K562 (cell line): ENCODE results near the gene SPATA2L. TPM values are rescaled to one million over a fixed set of nuclear protein-coding genes. Genes with fewer than 3 reads are reported as not detected.

ENCODE experiments used
- ATAC-seq: fragments of 200-7000 bp; cut with Tn5 transposase; 3 replicates; pipeline ENCODE4 v1.9.1; 2020; ENCODE audit warnings: moderate library complexity
- BruUV-seq: library from RNA; stranded (reverse); fragments of 400-500 nt; replicated peaks from 2 replicates; lab custom pipeline; 2021; lab: Mats Ljungman, UMichigan
- CTCF ChIA-PET: fragments of 300-600 bp; formaldehyde crosslinking; extraction: SDS; loops from one replicate; lab custom pipeline; 2021; ENCODE audit warnings: low intra/inter-chr PET ratio; lab: Yijun Ruan, JAX
- POLR2A ChIA-PET: fragments of 300-600, 350-650 bp; sonication (Branson Sonifier 250); formaldehyde crosslinking; extraction: SDS; loops from one replicate; lab custom pipeline; 2021; ENCODE audit warnings: antibody characterized with exemption, inconsistent platforms; lab: Yijun Ruan, JAX
- DNase-seq, 4 experiments: peaks; one replicate each; pipeline versions ENCODE4 v3.0.0 to v3.0.0-alpha.2; 2011 to 2018; ENCODE audit warnings: low spot score in 3 of 4, mixed read lengths in 3 of 4; ENCODE audit errors: extremely low read depth in 1 of 4
- FAIRE-seq: peaks from 2 replicates; lab custom pipeline; 2011; peaks lifted over from hg19 to GRCh38; lab: Jason Lieb, UNC
- H2AFZ ChIP-seq: 2 replicates; pipeline ENCODE4 v1.6.0; 2011; ENCODE audit warnings: low read depth, low read length, control low read depth, inconsistent platforms
- H3K27ac ChIP-seq: fragments of 200-600 bp; 3 replicates; pipeline ENCODE4 v1.8.0; 2011; ENCODE audit warnings: low read depth, mild to moderate bottlenecking, control low read depth, inconsistent platforms, low read length, moderate library complexity, mixed read lengths; ENCODE audit errors: extremely low read depth
- H3K27me3 ChIP-seq, 2 experiments: fragments of 300-600 bp in 1 of 2; 2 replicates in 1 of 2; 3 replicates in 1 of 2; pipeline versions ENCODE4 v1.6.0 to v1.8.0; 2011; ENCODE audit warnings: inconsistent platforms in 2 of 2, low read length in 2 of 2, mild to moderate bottlenecking in 1 of 2, mixed read lengths in 1 of 2, moderate library complexity in 1 of 2; ENCODE audit not compliant: control insufficient read depth in 2 of 2, insufficient read depth in 2 of 2
- H3K36me3 ChIP-seq: fragments of 300-600 bp; 3 replicates; pipeline ENCODE4 v1.8.0; 2011; ENCODE audit warnings: mild to moderate bottlenecking, low read length, inconsistent platforms; ENCODE audit not compliant: control insufficient read depth, insufficient read depth
- H3K4me1 ChIP-seq, 2 experiments: fragments of 200-600 bp in 1 of 2; replicated peaks in 1 of 2; 2 replicates in 1 of 2; 3 replicates in 1 of 2; pipeline versions ENCODE4 v1.5.1 to v1.8.0; 2011; ENCODE audit warnings: inconsistent platforms in 2 of 2, low read length in 2 of 2, mild to moderate bottlenecking in 1 of 2, mixed read lengths in 1 of 2, moderate library complexity in 1 of 2; ENCODE audit not compliant: control insufficient read depth in 2 of 2, insufficient read depth in 2 of 2
- H3K4me2 ChIP-seq: 2 replicates; pipeline ENCODE4 v1.6.1; 2011; ENCODE audit warnings: low read length, control low read depth, inconsistent platforms, mixed read lengths; ENCODE audit not compliant: insufficient read depth
- H3K4me3 ChIP-seq: fragments of 200-600 bp; sonication (generic), shearing (Covaris generic); 2 replicates; pipeline ENCODE4 v1.5.1; 2016; ENCODE audit warnings: control low read depth, inconsistent platforms
- H3K79me2 ChIP-seq: fragments of 200-600 bp; 3 replicates; pipeline ENCODE4 v1.8.0; 2011; ENCODE audit warnings: low read length, inconsistent platforms; ENCODE audit not compliant: control insufficient read depth, insufficient read depth
- H3K9ac ChIP-seq, 2 experiments: 2 replicates each; pipeline versions ENCODE4 v1.6.0 to v1.6.1; 2011; ENCODE audit warnings: low read depth in 2 of 2, low read length in 2 of 2, control low read depth in 1 of 2, inconsistent platforms in 1 of 2, mild to moderate bottlenecking in 1 of 2, mixed read lengths in 1 of 2; ENCODE audit not compliant: insufficient read depth in 1 of 2
- H3K9me1 ChIP-seq: one replicate; pipeline ENCODE4 v1.6.0; 2011; ENCODE audit warnings: inconsistent platforms, mild to moderate bottlenecking, low read length, moderate library complexity; ENCODE audit not compliant: control insufficient read depth, insufficient read depth
- H3K9me3 ChIP-seq: replicated peaks from 2 replicates; pipeline ENCODE4 v1.5.1; 2011; ENCODE audit warnings: low read depth, low read length, inconsistent platforms; ENCODE audit not compliant: control insufficient read depth, insufficient read depth
- H4K20me1 ChIP-seq: replicated peaks from 2 replicates; pipeline ENCODE4 v1.6.1; 2011; ENCODE audit warnings: low read length, inconsistent platforms, mixed read lengths; ENCODE audit not compliant: control insufficient read depth, insufficient read depth
- CHD7 ChIP-seq: fragments of 200-600 bp; sonication (generic); IDR thresholded peaks from one replicate; pipeline ENCODE4 v1.6.1; 2012; ENCODE audit warnings: mild to moderate bottlenecking, low read depth, low read length, inconsistent platforms
- CREBBP ChIP-seq: IDR thresholded peaks from one replicate; pipeline ENCODE4 v1.6.1; 2012; ENCODE audit warnings: low read depth, mild to moderate bottlenecking, control low read depth, inconsistent platforms, low read length
- GABPB2 ChIP-seq: fragments of 250-450 bp; sonication (Bioruptor Pico); conservative IDR thresholded peaks from 2 replicates; pipeline ENCODE4 v1.5.1; 2021; ENCODE audit warnings: mild to moderate bottlenecking
- KDM4B ChIP-seq, 2 experiments: fragments of 450-650 bp in 1 of 2; sonication (generic) in 1 of 2; IDR thresholded peaks; 2 replicates each; pipeline ENCODE4 v1.6.1; 2016 to 2017; ENCODE audit warnings: borderline replicate concordance in 2 of 2, antibody characterized with exemption in 1 of 2, low read depth in 1 of 2, mild to moderate bottlenecking in 1 of 2
- LARP7 ChIP-seq: fragments of 450-650 bp; IDR thresholded peaks from 2 replicates; pipeline ENCODE4 v1.6.1; 2016
- MAFG ChIP-seq: fragments of 450-650 bp; conservative IDR thresholded peaks from 2 replicates; pipeline ENCODE4 v1.6.1; 2016; ENCODE audit warnings: missing genetic modification characterization, missing compliant biosample characterization
- MEF2D ChIP-seq: conservative IDR thresholded peaks from 2 replicates; pipeline ENCODE4 v1.6.1; 2016; ENCODE audit warnings: low read depth, missing genetic modification characterization, missing compliant biosample characterization
- RFX1 ChIP-seq: fragments of 450-650 bp; IDR thresholded peaks from 2 replicates; pipeline ENCODE4 v1.6.1; 2016; ENCODE audit warnings: mild to moderate bottlenecking, moderate library complexity
- ZNF316 ChIP-seq: fragments of 450-650 bp; IDR thresholded peaks from 2 replicates; pipeline ENCODE4 v1.6.1; 2016
- ZNF354B ChIP-seq: fragments of 250-450 bp; sonication (Bioruptor Pico); IDR thresholded peaks from 2 replicates; pipeline ENCODE4 v1.4.0; 2020
- ZNF507 ChIP-seq: conservative IDR thresholded peaks from 2 replicates; pipeline ENCODE4 v1.6.1; 2017; ENCODE audit warnings: missing genetic modification characterization, missing compliant biosample characterization
- WGBS: fragments of 100-300 bp; shearing (Covaris generic); methylation state at CpG from one replicate; pipeline ENCODE4 v1.1.6; 2016; ENCODE audit warnings: low coverage, mixed read lengths; ENCODE audit not compliant: insufficient coverage; ENCODE audit errors: missing lambda C conversion rate; 5-methylcytosine and 5-hydroxymethylcytosine counted together
- in situ Hi-C: fragments of 300-500 bp; cut with MboI; formaldehyde crosslinking; loops from 4 replicates; pipeline ENCODE4 v1.15.0; 2018; ENCODE audit warnings: inconsistent platforms, mixed read lengths
- intact Hi-C: fragments of 100-400 bp; cut with micrococcal nuclease; formaldehyde crosslinking; loops from 2 replicates; pipeline ENCODE4 v1.14.2; 2022
- polyA plus RNA-seq, 8 experiments: library from polyadenylated mRNA; depleted of rRNA in 4 of 8; stranded (reverse) in 5 of 8; unstranded in 3 of 8; fragments of >200 nt; fragmentation: Nextera tagmentation in 2 of 8; fragmentation: Illumina TruSeq in 1 of 8; extraction: Ambion mirVana in 2 of 8; extraction: Trizol in 1 of 8; gene quantifications; 2 replicates each; pipeline versions ENCODE4 v1.2.1 to v1.2.3, GENCODE V29; 2011 to 2014; ENCODE audit warnings: inconsistent platforms in 1 of 8, missing spikeins in 1 of 8
- total RNA-seq, 7 experiments: library from RNA; depleted of rRNA in 6 of 7; stranded (reverse); fragments of >200 nt in 6 of 7; fragmentation: Illumina TruSeq in 2 of 7; extraction: Trizol in 2 of 7; gene quantifications; 2 replicates each; pipeline versions ENCODE4 v1.2.1 to v1.2.3, GENCODE V29; 2011 to 2021; ENCODE audit warnings: low replicate concordance in 1 of 7

The SPATA2L gene
- total and polyA plus RNA-seq, 9 of the 15 experiments (the other 6 are each of a cell fraction or from before 2014, with no cell fraction given): 0.13 to 19.2 (median 4.8) TPM; not detected in 1

GRCh38 chr16:89655062-89655643, 46.4 kb downstream of the SPATA2L start:
- H3K4me3 ChIP-seq: no peak overlapping the region
- intact Hi-C loops: no loop called here
- no peaks in the 10 kb centered on the region for H3K9me3 ChIP-seq
- ChIA-PET CTCF (no interaction called here), POLR2A (interaction anchor here (0.6 to 1.6 kb wide), 3 partner anchors 14 to 358 kb away, joined by 3 to 6 read pairs (median 3); no protein-coding TSS in a partner anchor)
- peaks cover 65% of the 10 kb centered on the region for H3K79me2 ChIP-seq
- ATAC-seq: no peak
- DNase-seq: no peak
- peaks cover 4 to 53% of the 10 kb centered on the region in 2 experiments; a peak in 3 of 5 replicates for H3K4me1 ChIP-seq
- no peak for FAIRE-seq
- H3K27ac ChIP-seq: no peak overlapping the region
- peaks cover 7% of the 10 kb centered on the region for H3K9me1 ChIP-seq
- H2AFZ ChIP-seq: no peak overlapping the region
- peaks cover 4% of the 10 kb centered on the region; the same call in 1 of the 2 replicates for H4K20me1 ChIP-seq
- BruUV-seq: no TSS peak
- peaks cover 37% of the 10 kb centered on the region; the same call in 2 of the 3 replicates for H3K36me3 ChIP-seq
- 84% methylated on average over 10 of the region's 10 CpGs for WGBS
- H3K9ac ChIP-seq: peak overlapping the region in 1 of 2 experiments; percentile 78; a peak in 2 of 4 replicates
- in situ Hi-C loops: no loop called here
- H3K27me3 ChIP-seq: no peaks in the 10 kb centered on the region
- H3K4me2 ChIP-seq: no peak overlapping the region
- TF ChIP-seq KDM4B (IDR thresholded peaks at IDR 0.05; ENCODE audit: borderline replicate concordance in 2 of 2, low read depth in 1 of 2) (no peak), ZNF316 (no peak), MEF2D (tag) (no peak), GABPB2 (CRISPR knock-in tag) (no peak), LARP7 (no peak), RFX1 (no peak), CREBBP (no peak), ZNF354B (CRISPR knock-in tag) (no peak), CHD7 (no peak), MAFG (no peak), ZNF507 (tag) (no peak)
